ENCODE measurements around the gene SPTLC3.

- TF ChIP-seq TCF12 (IDR thresholded peaks at IDR 0.05) = no peak
- TF ChIP-seq YY1 (IDR thresholded peaks at IDR 0.05; ENCODE audit: low read depth) = no peak
- TF ChIP-seq, protein P1, sequence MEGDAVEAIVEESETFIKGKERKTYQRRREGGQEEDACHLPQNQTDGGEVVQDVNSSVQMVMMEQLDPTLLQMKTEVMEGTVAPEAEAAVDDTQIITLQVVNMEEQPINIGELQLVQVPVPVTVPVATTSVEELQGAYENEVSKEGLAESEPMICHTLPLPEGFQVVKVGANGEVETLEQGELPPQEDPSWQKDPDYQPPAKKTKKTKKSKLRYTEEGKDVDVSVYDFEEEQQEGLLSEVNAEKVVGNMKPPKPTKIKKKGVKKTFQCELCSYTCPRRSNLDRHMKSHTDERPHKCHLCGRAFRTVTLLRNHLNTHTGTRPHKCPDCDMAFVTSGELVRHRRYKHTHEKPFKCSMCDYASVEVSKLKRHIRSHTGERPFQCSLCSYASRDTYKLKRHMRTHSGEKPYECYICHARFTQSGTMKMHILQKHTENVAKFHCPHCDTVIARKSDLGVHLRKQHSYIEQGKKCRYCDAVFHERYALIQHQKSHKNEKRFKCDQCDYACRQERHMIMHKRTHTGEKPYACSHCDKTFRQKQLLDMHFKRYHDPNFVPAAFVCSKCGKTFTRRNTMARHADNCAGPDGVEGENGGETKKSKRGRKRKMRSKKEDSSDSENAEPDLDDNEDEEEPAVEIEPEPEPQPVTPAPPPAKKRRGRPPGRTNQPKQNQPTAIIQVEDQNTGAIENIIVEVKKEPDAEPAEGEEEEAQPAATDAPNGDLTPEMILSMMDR (IDR thresholded peaks at IDR 0.05) = no peak
- TF ChIP-seq TEAD4 (IDR thresholded peaks at IDR 0.05; ENCODE audit: borderline replicate concordance, insufficient read depth) = no peak
- no peak for TF ChIP-seq JUND (IDR thresholded peaks at IDR 0.05)
- no peak for TF ChIP-seq POLR2AphosphoS5 (IDR thresholded peaks at IDR 0.05; ENCODE audit: low read depth, low read length)
- TF ChIP-seq, protein P2, sequence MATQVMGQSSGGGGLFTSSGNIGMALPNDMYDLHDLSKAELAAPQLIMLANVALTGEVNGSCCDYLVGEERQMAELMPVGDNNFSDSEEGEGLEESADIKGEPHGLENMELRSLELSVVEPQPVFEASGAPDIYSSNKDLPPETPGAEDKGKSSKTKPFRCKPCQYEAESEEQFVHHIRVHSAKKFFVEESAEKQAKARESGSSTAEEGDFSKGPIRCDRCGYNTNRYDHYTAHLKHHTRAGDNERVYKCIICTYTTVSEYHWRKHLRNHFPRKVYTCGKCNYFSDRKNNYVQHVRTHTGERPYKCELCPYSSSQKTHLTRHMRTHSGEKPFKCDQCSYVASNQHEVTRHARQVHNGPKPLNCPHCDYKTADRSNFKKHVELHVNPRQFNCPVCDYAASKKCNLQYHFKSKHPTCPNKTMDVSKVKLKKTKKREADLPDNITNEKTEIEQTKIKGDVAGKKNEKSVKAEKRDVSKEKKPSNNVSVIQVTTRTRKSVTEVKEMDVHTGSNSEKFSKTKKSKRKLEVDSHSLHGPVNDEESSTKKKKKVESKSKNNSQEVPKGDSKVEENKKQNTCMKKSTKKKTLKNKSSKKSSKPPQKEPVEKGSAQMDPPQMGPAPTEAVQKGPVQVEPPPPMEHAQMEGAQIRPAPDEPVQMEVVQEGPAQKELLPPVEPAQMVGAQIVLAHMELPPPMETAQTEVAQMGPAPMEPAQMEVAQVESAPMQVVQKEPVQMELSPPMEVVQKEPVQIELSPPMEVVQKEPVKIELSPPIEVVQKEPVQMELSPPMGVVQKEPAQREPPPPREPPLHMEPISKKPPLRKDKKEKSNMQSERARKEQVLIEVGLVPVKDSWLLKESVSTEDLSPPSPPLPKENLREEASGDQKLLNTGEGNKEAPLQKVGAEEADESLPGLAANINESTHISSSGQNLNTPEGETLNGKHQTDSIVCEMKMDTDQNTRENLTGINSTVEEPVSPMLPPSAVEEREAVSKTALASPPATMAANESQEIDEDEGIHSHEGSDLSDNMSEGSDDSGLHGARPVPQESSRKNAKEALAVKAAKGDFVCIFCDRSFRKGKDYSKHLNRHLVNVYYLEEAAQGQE (IDR thresholded peaks at IDR 0.05; ENCODE audit: low read depth, low read length) = no peak
- TF ChIP-seq, protein P3, sequence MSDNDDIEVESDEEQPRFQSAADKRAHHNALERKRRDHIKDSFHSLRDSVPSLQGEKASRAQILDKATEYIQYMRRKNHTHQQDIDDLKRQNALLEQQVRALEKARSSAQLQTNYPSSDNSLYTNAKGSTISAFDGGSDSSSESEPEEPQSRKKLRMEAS (IDR thresholded peaks at IDR 0.05; ENCODE audit: low read depth) = no peak
Measured at GRCh38 chr20:13205425-13205824, 196.7 kb downstream of the SPTLC3 start.

Data from SK-N-SH (cell line).